NCI-H524 treated with DMSO at 0.1 percent for 48 hours (cell line): ENCODE measurements around the gene UNC13A.

ENCODE experiments used
- DNase-seq: peaks from one replicate; lab custom pipeline; 2025; lab: John Stamatoyannopoulos, UW

The UNC13A gene

GRCh38 chr19:17706750-17707181, 18.6 kb upstream of the UNC13A start:
- peak; percentile 63 for DNase-seq

GRCh38 chr19:17703824-17704463, 15.8 kb upstream of the UNC13A start:
- DNase-seq = no peak

- no peak for DNase-seq
These were observed 7.0 kb upstream of the UNC13A start for GRCh38 chr19:17695198-17695597.

GRCh38 chr19:17692566-17692965, 4.4 kb upstream of the UNC13A start:
- no peak for DNase-seq

- DNase-seq = no peak
These were observed 870 bp upstream of the UNC13A start for GRCh38 chr19:17688853-17689595.

- peak; percentile 22 for DNase-seq
These were observed 855 bp downstream of the UNC13A start for GRCh38 chr19:17687141-17687856.

GRCh38 chr19:17686592-17687024, 1.5 kb downstream of the UNC13A start:
- no peak for DNase-seq

- DNase-seq = no peak
These were observed 2.1 kb downstream of the UNC13A start for GRCh38 chr19:17686023-17686521.

- no peak for DNase-seq
These were observed 2.6 kb downstream of the UNC13A start for GRCh38 chr19:17685451-17686022.

- no peak for DNase-seq
These were observed 3.9 kb downstream of the UNC13A start for GRCh38 chr19:17684256-17684655.

GRCh38 chr19:17683078-17683477, 5.1 kb downstream of the UNC13A start:
- no peak for DNase-seq

- no peak for DNase-seq
These were observed 5.9 kb downstream of the UNC13A start for GRCh38 chr19:17682273-17682672.

- no peak for DNase-seq
These were observed 6.5 kb downstream of the UNC13A start for GRCh38 chr19:17681505-17682125.

GRCh38 chr19:17680230-17680722, 7.9 kb downstream of the UNC13A start:
- DNase-seq = no peak

- DNase-seq = no peak
These were observed 8.5 kb downstream of the UNC13A start for GRCh38 chr19:17679526-17680229.

- DNase-seq = no peak
These were observed 9.3 kb downstream of the UNC13A start for GRCh38 chr19:17678836-17679235.

- DNase-seq = no peak
These were observed 11.2 kb downstream of the UNC13A start for GRCh38 chr19:17677002-17677401.

GRCh38 chr19:17676295-17676694, 11.9 kb downstream of the UNC13A start:
- no peak for DNase-seq

- DNase-seq = no peak
These were observed 14.0 kb downstream of the UNC13A start for GRCh38 chr19:17673937-17674799.

- DNase-seq = no peak
These were observed 16.2 kb downstream of the UNC13A start for GRCh38 chr19:17671906-17672305.
